ENCODE data around the gene KIF3B.
"Not testable (repeated sequence)": the region's sequence is repeated elsewhere in the genome, so short reads cannot be mapped to it uniquely, and the experiment has no call there.

The KIF3B gene

DNA sequence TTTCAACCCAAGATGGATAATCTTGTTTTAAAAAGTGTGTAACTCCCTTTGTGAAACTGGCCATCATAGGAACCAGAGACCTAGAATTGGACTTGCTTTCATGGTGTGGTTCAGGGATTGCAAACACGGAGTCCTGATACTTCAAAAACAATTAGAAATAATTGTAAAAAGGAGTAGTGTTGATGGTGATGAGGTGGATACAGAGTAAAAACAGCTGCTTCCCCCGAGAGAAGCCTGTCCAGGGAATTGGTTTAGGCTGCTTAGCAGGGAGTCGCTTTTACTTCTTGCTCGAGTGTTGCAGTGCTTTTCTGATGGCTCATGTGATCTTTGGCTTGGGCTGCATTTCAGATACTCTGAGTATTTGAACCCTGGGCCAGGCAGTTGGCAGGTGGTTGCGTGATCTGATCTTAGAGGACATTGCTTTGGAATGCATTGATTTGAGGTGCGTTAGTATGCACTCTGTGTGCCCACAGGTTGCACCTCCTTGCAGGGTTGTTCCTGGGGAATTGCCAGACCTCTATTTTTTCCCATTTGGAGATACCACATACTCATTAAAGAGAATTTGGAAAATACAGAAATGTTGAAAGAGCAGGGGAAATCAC, 19.5 kb downstream of the KIF3B start:
- no peak for DNase-seq

DNA sequence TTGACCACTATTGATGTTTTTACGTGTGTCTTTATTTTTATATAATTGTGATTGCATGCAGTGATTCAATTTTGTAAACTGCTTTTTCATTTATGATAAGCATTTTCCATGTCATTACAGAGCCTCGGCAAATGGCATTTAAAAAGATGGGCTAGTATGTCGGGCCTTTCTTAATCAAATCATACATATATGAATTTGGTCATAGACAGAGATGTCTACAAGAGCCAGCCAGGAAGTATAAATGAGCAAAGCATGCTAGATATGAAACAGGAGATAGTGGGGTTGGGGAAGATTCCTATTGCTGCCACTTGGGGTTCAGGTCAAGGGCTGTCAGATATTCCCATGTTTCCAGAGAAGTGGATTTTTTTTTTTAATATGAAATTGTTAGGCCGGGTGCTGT, 20.0 kb downstream of the KIF3B start:
- DNase-seq, result no peak

DNA sequence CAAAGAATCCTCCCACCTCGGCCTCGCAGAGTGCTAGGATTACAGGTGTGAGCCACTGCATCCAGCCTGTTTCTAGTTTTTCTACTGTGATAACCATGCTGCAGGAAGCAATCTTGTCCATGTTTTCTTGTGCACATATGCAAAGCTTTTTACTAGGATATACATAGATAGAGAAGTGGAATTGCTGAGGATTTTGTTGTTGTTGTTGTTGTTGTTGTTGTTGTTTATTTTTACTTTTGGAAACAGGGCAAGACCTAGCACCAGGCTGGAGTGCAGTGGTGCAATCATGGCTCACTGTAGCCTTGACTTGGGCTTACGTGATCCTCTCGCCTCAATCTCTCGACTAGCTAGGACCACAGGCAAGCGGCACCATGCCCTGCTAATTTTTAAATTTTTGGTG, 23.2 kb downstream of the KIF3B start:
- no peak for DNase-seq

DNA sequence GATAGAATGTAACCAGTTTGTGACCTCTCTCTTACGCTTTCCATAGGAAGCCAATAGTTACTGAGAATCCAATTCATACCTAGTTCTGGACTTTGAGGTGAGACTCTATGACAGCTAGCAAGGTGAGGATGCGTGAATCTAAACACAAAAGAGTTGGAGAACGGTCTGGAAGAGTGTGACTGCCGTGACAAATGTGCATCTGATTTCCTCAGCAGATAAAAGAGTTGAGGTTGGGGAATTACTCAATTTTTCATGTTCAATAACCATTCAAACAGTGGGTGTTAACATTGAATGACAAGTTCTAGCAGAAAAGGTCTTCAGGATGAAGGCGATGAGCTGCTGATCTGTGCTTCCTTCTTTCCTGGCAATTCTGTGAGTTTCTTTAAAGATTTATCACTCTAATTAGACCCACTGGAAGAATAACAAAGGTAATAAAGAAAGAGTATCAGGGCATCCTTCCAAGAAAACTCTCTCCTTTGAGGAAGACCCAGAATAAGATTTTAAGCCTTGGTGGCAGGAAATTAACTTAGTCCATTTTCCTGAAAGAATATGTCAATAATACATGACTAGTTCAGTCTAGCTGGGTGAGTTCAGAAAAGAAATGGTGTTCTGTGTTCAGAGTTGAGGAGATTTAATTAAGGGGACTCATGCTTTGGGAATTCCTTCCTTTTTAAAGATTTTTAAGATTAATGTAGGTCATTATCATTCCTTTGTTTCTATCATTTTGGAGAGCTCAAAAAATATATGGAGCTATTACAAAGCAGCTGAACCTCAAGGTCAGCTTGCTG, 24.5 kb downstream of the KIF3B start:
- no peak for DNase-seq

DNA sequence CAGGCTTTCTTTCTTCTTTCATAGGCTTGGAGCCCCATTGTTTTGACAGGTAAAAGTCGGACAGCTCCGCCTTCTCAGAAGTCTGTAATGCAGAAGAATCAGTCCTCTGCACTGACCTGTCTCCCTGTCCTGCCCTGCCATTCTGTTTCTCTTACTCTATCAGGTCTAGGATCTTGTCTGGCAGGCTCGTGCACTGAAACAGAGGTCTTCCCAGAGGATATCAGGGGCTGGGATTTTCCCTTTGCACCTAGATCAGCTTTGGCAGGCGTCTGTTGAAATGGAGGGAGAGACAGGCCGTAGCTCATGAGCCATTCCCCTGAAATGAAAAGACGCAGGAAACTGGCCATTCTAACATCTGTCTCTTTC, 25.0 kb downstream of the KIF3B start:
- no peak for DNase-seq

DNA sequence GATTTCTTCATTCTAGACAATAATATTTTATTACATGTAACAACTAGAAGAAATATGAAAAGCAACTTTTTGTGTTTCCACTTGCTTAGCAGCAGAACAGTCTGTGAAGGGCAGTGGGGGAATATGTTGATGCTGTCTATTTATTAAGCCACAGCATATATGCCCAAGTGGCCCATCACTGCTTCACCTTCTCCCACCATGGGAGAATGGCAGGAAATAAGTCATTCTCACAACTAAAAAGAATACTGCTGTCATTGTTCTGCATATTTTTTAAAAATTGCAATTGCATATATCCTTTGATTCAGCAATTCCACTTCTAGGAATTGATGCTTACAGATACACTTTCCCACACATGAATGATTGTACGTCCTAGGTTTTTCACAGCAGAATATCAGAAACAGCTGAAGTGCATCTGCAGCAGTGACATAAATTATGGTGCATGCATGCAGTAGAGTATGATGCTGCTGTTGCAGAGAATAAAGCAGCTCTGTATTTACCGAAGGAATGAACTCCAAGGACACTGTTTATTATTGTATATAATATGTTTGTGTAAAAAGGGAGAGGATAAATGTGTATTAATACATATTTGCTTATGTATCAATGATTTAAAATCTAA, 26.8 kb downstream of the KIF3B start:
- DNase-seq, result no peak

DNA sequence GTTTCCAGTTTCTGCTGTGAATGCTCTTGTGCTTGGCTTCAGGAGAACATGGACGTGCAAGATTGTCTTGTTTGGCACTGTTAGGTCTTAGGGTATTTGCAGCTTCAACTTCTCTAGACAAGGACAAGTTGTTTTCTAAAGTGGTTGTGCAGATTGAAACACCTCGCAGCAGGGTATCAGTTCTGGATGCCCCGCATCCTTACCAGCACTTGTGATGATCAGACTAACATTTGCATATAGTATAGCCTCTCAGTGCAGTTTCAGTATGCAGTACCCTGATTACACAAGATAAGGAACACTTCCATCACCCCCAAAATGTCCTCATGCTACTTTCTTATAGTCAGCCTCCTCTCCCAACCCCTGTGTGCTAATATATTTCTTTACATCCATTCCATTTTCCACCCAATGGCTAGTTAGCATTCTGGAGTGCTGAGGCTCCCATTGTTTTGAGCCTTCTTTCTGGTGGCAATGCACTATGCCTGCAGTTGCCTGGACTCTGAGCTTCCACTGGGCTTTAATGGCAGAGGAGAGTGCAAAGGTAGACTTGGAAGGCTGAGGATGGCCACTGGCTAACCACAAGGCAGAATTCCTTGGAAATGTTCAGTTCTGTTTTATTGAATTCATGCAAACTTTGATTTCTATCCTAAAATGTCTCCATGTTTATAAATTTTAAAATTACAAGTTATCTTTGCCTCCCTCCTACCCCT, 35.4 kb downstream of the KIF3B start:
- DNase-seq, result no peak

DNA sequence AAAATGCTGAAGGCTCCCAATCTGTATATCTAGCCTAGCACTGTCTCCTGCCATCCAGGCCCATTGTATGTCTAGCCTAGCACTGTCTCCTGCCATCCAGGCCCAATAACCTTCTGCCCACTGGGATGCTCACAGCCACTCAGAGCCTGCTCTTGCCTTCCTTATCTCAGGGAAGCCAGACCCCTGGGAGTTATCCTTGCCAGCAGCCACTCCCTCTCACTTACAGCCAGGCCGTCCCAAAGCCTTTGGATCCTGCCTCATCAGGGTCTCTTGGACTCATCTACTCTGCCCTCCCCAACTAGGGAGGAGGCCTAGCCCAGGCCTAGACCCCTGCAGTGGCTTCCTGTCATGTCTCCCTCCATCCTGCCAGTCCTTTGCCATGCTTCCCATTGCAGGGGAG, 37.3 kb downstream of the KIF3B start:
- no peak for DNase-seq

DNA sequence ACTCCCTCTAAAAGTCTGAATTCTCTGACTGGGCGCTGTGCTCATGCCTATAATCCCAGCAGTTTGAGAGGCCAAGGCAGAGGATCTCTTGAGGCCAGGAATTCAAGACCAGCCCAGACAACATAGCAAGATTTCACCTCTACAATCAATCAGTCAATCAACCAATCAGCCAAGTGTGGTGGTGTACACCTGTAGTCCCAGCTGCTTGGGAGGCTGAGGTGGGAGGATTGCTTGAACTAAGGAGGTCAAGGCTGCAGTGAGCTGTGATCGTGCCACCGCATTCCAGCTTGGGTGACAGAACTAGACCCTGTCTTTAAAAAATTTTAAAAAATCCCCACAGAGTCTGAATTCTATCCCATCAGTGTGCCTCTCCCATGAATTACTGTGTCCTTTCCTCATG, 37.9 kb downstream of the KIF3B start:
- DNase-seq, result no peak

DNA sequence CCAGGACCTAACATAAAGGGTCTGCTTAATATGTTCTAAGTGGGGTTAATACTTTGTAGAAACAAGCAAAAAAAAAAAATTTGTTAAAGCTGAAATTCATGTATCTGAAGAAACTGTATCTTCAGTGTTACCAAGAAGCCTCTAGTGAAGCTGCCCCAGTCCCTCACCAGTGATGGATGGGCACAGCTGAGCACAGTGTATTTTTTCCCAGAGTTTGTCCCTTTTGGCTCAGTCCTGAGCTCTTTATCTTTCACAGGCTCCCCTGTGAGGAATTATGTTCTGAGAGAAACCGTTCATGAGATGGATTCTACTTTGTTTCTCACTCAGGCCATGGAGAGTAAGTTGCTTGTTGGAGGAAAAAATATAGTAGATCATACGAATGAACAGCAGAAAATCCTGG, 38.4 kb downstream of the KIF3B start:
- no peak for DNase-seq

DNA sequence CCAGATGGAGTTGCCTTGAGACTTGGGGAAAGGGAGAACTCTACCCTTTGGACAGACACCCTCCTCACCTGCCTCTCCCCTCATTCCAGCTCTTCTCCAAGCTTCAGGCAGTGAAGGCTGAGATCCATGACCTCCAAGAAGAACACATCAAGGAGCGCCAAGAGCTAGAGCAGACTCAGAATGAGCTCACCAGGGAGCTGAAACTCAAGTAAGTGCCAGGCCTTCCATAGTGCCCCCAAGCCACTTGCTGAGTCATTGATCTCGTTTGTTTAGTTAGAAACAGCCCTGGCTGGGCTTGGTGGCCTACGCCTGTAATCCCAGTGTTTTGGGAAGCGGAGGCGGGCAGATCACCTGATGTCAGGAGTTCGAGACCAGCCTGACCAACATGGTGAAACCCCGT, 39.2 kb downstream of the KIF3B start:
- no peak for DNase-seq

DNA sequence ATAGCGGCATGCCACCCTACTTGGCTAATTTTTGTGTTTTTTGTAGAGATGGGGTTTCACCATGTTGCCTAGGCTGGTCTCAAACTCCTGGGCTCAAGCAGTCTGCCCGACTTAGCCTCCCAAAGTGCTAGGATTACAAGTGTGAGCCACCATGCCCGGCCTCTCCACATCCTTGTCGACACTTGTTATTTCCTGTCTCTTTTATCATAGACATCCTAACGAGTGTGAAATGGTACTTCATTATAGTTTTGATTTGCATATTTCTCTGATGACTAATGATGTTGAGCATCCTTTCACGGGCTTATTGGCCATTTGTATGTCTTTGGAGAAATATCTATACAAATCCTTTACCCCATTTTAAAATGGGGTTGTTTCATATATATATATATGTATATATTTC, 41.6 kb downstream of the KIF3B start:
- DNase-seq, result no peak

DNA sequence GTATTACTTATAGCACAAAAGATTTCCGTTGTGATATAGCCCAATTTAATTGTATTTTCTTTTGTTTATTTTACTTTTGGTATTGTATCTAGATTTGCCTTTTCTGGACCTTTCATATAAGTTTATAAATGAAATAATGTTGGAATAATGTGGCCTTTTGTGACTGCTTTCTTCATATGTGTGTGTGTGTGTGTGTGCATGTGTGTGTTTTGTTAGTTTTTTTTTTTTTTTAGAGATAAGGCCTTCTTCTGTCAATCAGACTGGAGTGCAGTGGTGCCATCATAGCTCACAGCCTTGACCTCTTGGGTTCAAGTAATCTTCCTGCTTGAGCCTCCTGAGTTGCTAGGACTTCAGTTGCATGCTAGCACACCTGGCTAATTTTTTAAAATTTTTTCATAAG, 42.9 kb downstream of the KIF3B start:
- no peak for DNase-seq

DNA sequence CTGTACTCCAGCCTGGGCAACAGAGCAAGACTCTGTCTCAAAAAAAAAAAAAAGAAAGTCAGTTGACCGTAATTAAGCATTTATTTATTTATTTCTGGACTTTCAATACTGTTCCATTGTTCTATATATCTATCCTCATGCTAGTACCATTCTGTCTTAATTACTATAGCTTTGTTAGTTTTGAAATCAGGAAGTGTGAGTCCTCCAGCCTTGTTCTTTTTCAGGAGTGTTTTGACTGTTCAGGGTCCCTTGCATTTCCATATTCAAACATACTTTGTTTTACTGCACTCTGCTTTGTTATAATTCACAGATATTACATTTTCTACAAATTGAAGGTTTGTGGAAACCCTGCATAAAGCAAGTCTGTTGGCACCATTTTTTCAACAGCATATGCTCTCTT, 43.9 kb downstream of the KIF3B start:
- DNase-seq, result no peak

DNA sequence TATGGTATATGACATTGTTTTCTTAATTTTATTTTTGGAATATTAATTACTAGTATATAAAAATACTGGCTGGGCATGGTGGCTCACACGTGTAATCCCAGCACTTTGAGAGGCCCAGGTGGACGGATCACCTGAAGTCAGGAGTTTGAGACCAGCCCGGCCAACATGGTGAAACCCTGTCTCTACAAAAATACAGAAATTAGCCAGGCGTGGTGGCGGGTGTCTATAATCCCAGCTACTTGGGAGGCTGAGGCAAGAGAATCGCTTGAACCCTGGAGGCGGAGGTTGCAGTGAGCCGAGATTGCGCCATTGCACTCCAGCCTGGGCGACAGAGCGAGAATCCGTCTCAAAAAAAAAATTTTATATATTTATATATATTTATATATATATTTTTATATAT, 44.8 kb downstream of the KIF3B start:
- not testable (repeated sequence) for DNase-seq

DNA sequence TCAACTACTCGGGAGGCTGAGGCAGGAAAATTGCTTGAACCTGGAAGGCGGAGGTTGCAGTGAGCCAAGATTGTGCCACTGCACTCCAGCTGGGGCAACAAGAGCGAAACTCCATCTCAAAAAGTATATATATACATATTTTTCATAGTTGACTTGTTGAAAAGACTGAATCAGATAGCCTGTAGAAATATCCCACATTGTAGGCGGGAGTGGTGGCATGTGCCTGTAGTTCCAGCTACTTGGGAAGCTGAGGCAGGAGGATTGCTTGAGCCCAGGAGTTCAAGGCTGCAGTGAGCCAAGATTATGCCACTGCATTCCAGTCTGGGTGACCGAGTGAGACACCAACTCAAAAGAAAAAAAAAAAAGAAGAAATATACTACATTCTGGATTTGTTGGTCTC, 46.3 kb downstream of the KIF3B start:
- not testable (repeated sequence) for DNase-seq

DNA sequence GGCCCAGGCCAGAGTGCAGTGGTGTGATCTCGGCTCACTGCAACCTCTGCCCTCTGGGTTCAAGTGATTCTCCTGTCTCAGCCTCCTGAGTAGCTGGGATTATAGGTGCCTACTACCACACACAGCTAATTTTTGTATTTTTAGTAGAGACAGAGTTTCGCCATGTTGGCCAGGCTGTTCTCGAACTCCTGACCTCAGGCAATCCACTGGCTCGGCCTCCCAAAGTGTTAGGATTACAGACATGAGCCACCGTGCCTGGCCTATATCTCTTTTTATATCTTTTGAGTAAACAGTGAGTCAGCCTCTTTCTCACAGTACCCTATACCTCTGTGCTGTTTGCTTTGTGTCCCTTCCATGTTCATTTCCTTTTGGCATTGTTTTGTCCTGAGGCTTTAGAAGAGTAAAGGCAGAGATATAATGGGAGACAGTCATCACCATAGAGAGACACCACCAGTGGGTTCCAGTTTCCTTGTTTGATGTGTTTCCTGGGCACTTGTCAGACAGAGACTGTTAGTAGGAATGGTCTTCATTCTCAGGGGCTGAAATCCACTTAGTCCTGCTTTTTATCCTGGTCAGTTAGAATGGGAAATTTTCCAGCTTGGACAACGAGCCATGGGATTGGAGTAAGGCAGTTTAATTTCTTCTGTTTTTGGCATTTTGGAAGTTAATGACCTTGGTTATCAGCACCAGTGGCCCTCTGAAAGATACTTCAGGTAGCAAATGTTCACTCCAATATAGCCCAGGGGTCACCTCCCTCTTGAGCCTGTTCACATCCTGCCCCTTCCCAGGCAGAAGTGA, 48.5 kb downstream of the KIF3B start:
- DNase-seq, result peak; percentile 72

DNA sequence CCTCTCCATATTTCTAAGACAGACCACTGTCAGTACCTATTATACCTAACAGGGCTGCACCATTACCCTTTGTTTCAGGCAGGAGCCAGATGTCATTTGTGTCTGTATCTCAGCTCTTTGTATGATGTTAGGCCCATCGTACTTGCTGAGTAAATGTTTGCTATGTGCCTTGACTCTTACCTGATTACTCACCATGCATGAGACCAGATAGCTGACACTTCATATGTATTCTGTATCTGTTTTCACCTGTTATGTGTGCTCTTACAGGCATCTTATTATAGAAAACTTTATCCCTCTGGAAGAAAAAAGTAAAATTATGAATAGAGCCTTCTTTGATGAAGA, 49.0 kb downstream of the KIF3B start:
- peak; percentile 63 for DNase-seq

DNA sequence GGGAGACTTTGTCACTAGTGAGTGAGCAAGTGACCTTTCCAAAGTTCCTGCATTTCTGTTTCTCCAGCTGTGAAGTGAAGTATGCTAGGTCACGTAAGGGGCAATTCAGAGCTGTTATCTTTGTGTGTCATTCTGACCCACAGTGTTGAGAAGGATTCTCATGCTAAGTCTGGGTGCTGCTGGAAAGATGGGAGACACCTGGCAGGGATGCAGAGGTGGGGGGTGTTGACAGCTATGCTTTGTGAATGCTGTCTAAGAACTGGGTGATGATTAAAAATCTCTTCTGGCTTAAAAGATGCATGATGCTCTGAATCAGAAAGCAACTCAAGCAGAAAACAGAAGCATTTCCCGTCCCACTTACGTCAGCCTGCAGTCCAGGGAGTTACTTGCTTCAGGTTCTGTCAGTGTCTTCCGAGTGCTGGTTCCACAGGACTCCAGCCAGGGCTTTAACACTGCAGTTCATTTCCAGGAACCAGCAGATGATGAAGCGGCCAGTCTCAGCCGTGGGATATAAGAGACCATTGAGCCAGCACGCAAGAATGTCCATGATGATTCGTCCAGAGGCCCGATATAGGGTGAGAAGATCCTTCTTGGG, 49.7 kb downstream of the KIF3B start:
- no peak for DNase-seq

DNA sequence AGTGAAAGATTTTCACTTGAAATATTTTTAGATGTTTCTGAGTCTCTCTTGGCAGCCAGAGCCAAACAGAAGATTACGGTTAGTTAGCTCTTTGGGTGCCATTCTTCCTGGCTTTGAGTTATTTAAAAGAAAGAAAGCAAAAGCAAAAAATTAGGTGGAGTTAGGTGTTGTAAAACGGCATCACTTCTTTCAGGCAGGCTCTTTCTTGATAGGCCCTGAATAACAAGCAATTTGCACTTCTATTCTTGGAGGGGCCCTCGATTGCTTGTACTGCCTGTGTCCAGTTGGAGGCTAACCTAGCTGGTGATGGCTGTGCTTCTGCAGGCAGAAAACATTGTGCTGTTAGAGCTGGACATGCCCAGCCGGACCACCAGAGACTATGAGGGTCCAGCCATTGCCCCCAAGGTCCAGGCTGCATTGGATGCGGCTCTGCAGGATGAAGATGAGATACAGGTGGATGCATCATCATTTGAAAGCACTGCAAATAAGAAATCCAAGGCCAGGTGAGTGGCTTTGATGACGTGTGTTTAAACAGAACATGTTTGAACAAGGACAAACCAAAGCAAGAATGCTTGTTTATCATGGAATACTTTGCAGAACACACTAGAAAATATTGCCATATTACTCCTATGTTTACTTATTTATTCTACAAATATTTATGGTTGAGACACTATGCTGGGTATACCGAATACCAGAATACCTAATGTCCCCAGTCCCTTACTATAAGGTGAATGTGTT, 52.5 kb downstream of the KIF3B start:
- DNase-seq, result peak; percentile 48

DNA sequence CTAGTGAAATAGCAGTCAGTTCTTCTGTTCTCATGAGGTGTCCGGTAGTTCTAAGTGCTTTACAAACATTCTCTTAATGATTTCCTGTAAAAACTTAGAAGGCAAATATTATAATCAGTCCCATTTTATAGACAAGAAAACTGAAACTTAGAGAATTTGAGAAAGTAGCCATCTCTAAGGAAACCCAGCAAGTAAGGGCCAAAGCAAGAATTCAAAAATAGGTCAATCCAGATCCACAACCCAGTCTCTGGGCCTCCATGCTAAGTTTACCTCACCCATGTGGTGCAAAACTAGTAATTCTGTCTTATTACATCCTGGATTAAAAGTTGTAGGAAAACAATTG, 53.1 kb downstream of the KIF3B start:
- no peak for DNase-seq

DNA sequence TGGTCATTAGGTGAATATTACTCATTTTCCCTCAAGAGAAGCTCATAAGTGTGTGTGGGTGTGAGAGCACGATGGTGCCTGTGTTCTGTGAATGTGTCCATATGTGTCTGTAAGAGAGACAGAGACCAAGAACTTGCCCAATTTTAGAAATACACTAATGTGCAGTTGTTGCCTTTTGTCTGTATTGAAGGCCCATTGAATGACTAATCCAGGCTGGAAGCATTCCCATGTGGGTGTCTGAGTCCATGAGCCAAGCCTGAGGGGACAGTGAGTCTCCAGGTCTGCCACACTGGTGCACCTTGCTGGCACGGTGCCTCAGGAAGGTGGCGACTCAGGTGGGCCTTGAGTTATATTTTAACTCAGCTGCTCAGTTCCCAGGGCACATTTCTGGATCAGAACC, 55.2 kb downstream of the KIF3B start:
- DNase-seq, result no peak

Measured in NCI-H510A (cell line).